Fibroblast of skin of scalp (primary cell): Measurements from ENCODE around the gene ZNF765. TPM values are rescaled to one million over a fixed set of nuclear protein-coding genes. Genes with fewer than 3 reads are reported as not detected.
"Not testable (repeated sequence)": the region's sequence is repeated elsewhere in the genome, so short reads cannot be mapped to it uniquely, and the experiment has no call there.

Source experiments
- DNase-seq: peaks from one replicate; pipeline ENCODE4 v3.0.0-alpha.2; 2013
- polyA plus RNA-seq, 2 experiments: library from polyadenylated mRNA; unstranded; fragments of 120-200 nt; gene quantifications; one replicate each; pipeline ENCODE4 v1.2.1, GENCODE V29; 2013; ENCODE audit not compliant: insufficient read length in 2 of 2

Gene ZNF765
- polyA plus RNA-seq (2013, experiment 1 of 2; ENCODE audit: insufficient read length) = 4.8 TPM
- 5.4 TPM for polyA plus RNA-seq (2013, experiment 2 of 2; ENCODE audit: insufficient read length)

- DNase-seq = peak; percentile 94
These were observed at the start of gene ZNF765 for GRCh38 chr19:53394974-53395839. ZNF765 (plus strand) TSS chr19:53395149; CDS start chr19:53398016, 2,867 bp downstream.

- no peak for DNase-seq
These were observed 39.2 kb upstream of the ZNF765 start for GRCh38 chr19:53355739-53356138.

- no peak for DNase-seq
These were observed 36.9 kb upstream of the ZNF765 start for GRCh38 chr19:53357821-53358581.

- not testable (repeated sequence) for DNase-seq
These were observed 34.9 kb upstream of the ZNF765 start for GRCh38 chr19:53360056-53360455.

- DNase-seq = peak; percentile 80
These were observed 29.6 kb upstream of the ZNF765 start, which contains the start of gene ZNF525 for GRCh38 chr19:53365134-53365898. ZNF525 (plus strand) TSS chr19:53365705; CDS start chr19:53372282, 6,577 bp downstream.

GRCh38 chr19:53365899-53366493 is 29.0 kb upstream of the ZNF765 start:
- peak; percentile 26 for DNase-seq

GRCh38 chr19:53372196-53372595 is 22.8 kb upstream of the ZNF765 start:
- no peak for DNase-seq

- no peak for DNase-seq
These were observed 20.7 kb upstream of the ZNF765 start for GRCh38 chr19:53374288-53374687.

GRCh38 chr19:53374743-53375142 is 20.2 kb upstream of the ZNF765 start:
- DNase-seq = no peak

GRCh38 chr19:53381376-53381775 is 13.6 kb upstream of the ZNF765 start:
- DNase-seq = no peak

- DNase-seq = peak; percentile 35
These were observed 6.8 kb upstream of the ZNF765 start for GRCh38 chr19:53388168-53388567.

- DNase-seq = no peak
These were observed 6.0 kb upstream of the ZNF765 start for GRCh38 chr19:53388904-53389303.

- no peak for DNase-seq
These were observed 5.4 kb upstream of the ZNF765 start for GRCh38 chr19:53389571-53389970.

GRCh38 chr19:53389978-53390377 is 5.0 kb upstream of the ZNF765 start:
- no peak for DNase-seq

- no peak for DNase-seq
These were observed 401 bp upstream of the ZNF765 start for GRCh38 chr19:53394522-53394973.

GRCh38 chr19:53395840-53396524 is 1.0 kb downstream of the ZNF765 start:
- DNase-seq = not testable (repeated sequence)

- DNase-seq = no peak
These were observed 1.5 kb downstream of the ZNF765 start for GRCh38 chr19:53396525-53396868.

GRCh38 chr19:53397918-53398317 is 3.0 kb downstream of the ZNF765 start:
- not testable (repeated sequence) for DNase-seq

- DNase-seq = no peak
These were observed 14.7 kb downstream of the ZNF765 start for GRCh38 chr19:53409505-53410204.

GRCh38 chr19:53420520-53421315 is 25.8 kb downstream of the ZNF765 start:
- DNase-seq = not testable (repeated sequence)
